SU-DHL-6 (cell line): ENCODE measurements around the gene EPHB1.

Experiments
- H2AFZ ChIP-seq: fragments of 200-600 bp; sonication (generic); 2 replicates; pipeline ENCODE4 v1.6.1; 2014; ENCODE audit warnings: low read depth, mild to moderate bottlenecking, moderate library complexity, mixed read lengths, antibody characterized with exemption, low read length; ENCODE audit not compliant: severe bottlenecking
- H3F3A ChIP-seq: fragments of 200-600 bp; shearing (Covaris generic); 2 replicates; pipeline ENCODE4 v1.6.0; 2016; ENCODE audit warnings: antibody characterized with exemption, mild to moderate bottlenecking; ENCODE audit not compliant: insufficient read depth
- H3K27ac ChIP-seq: fragments of 200-600 bp; sonication (generic); 2 replicates; pipeline ENCODE4 v1.5.1; 2016; ENCODE audit warnings: low read depth, mild to moderate bottlenecking, low read length, moderate library complexity, mixed read lengths
- H3K27me3 ChIP-seq: fragments of 200-600 bp; sonication (generic), shearing (Covaris generic); 2 replicates; pipeline ENCODE4 v1.6.0; 2014; ENCODE audit warnings: mild to moderate bottlenecking, low read length
- H3K36me3 ChIP-seq: fragments of 200-600 bp; sonication (generic); 2 replicates; pipeline ENCODE4 v1.6.1; 2014; ENCODE audit warnings: mild to moderate bottlenecking, low read length, mixed read lengths
- H3K4me2 ChIP-seq: fragments of 300-600, 200-600 bp; shearing (Covaris generic), sonication (generic); 2 replicates; pipeline ENCODE4 v1.6.0; 2014; ENCODE audit warnings: low read length, low read depth, mild to moderate bottlenecking; ENCODE audit not compliant: poor library complexity, severe bottlenecking
- H3K4me3 ChIP-seq: fragments of 200-600 bp; sonication (generic); 2 replicates; pipeline ENCODE4 v1.5.1; 2014; ENCODE audit warnings: antibody characterized with exemption, low read length, mild to moderate bottlenecking, mixed read lengths; ENCODE audit not compliant: insufficient read depth, poor library complexity, severe bottlenecking
- H3K79me2 ChIP-seq: fragments of 200-600 bp; sonication (generic); 2 replicates; pipeline ENCODE4 v1.6.1; 2014; ENCODE audit warnings: mild to moderate bottlenecking, low read length, moderate library complexity; ENCODE audit not compliant: insufficient read depth
- H3K9ac ChIP-seq: fragments of 200-600 bp; sonication (generic); 2 replicates; pipeline ENCODE4 v1.7.0; 2014; ENCODE audit warnings: mild to moderate bottlenecking, low read length
- H3K9me2 ChIP-seq: fragments of 200-600 bp; sonication (generic); replicated peaks from 2 replicates; pipeline ENCODE4 v1.6.1; 2014; ENCODE audit warnings: low read length; ENCODE audit not compliant: insufficient read depth
- H3K9me3 ChIP-seq: fragments of 200-600 bp; sonication (generic); 2 replicates; pipeline ENCODE4 v1.6.1; 2014; ENCODE audit warnings: low read length, mixed read lengths; ENCODE audit not compliant: insufficient read depth
- H4K20me1 ChIP-seq: fragments of 200-600 bp; sonication (generic); 2 replicates; pipeline ENCODE4 v1.6.1; 2014; ENCODE audit warnings: low read depth, mild to moderate bottlenecking, antibody characterized with exemption, low read length, moderate library complexity, mixed read lengths
- CTCF ChIP-seq: fragments of 200-600 bp; sonication (generic); IDR thresholded peaks from one replicate; pipeline ENCODE4 v1.5.1; 2017; ENCODE audit warnings: antibody characterized with exemption, mild to moderate bottlenecking, low read length, moderate library complexity; ENCODE audit not compliant: insufficient read depth, poor library complexity, severe bottlenecking
- EZH2phosphoT487 ChIP-seq: fragments of 200-600 bp; sonication (generic), shearing (Covaris generic); conservative IDR thresholded peaks from 2 replicates; pipeline ENCODE4 v1.6.1; 2018; ENCODE audit warnings: mild to moderate bottlenecking, antibody characterized with exemption, low read length, moderate library complexity, mixed read lengths

Gene EPHB1

GRCh38 chr3:134790065-134790464 lies 5.0 kb upstream of the EPHB1 start:
- Histone ChIP-seq H3K79me2 (no peaks in the 10 kb centered on the region), H3K9me2 (no peaks in the 10 kb centered on the region), H2AFZ (no peak overlapping the region), H3F3A (no peaks in the 10 kb centered on the region), H3K9ac (no peak overlapping the region), H3K27ac (no peak overlapping the region), H3K36me3 (no peaks in the 10 kb centered on the region), H3K4me2 (no peak overlapping the region), H3K9me3 (no peaks in the 10 kb centered on the region), H3K27me3 (no peaks in the 10 kb centered on the region), H4K20me1 (no peaks in the 10 kb centered on the region), H3K4me3 (no peak overlapping the region)
- TF ChIP-seq CTCF (no peak), EZH2phosphoT487 (no peak)

GRCh38 chr3:134791992-134792391 lies 3.1 kb upstream of the EPHB1 start:
- no peaks in the 10 kb centered on the region for H3K79me2 ChIP-seq
- no peaks in the 10 kb centered on the region for H3F3A ChIP-seq
- H3K27ac ChIP-seq, result no peak overlapping the region
- no peaks in the 10 kb centered on the region for H4K20me1 ChIP-seq
- H3K4me3 ChIP-seq, result no peak overlapping the region
- no peaks in the 10 kb centered on the region for H3K36me3 ChIP-seq
- H3K9ac ChIP-seq, result no peak overlapping the region
- H3K4me2 ChIP-seq, result no peak overlapping the region
- H3K9me3 ChIP-seq, result no peaks in the 10 kb centered on the region
- H3K9me2 ChIP-seq, result no peaks in the 10 kb centered on the region
- H3K27me3 ChIP-seq, result no peaks in the 10 kb centered on the region
- no peak for TF ChIP-seq EZH2phosphoT487
- no peak for TF ChIP-seq CTCF
- no peak overlapping the region for H2AFZ ChIP-seq

GRCh38 chr3:134792700-134793099 lies 2.4 kb upstream of the EPHB1 start:
- no peaks in the 10 kb centered on the region for H3K9me2 ChIP-seq
- H3K9me3 ChIP-seq, result no peaks in the 10 kb centered on the region
- H4K20me1 ChIP-seq, result no peaks in the 10 kb centered on the region
- no peaks in the 10 kb centered on the region for H3F3A ChIP-seq
- H3K27ac ChIP-seq, result no peak overlapping the region
- no peak for TF ChIP-seq CTCF
- no peak for TF ChIP-seq EZH2phosphoT487
- H3K4me2 ChIP-seq, result no peak overlapping the region
- no peak overlapping the region for H3K4me3 ChIP-seq
- no peaks in the 10 kb centered on the region for H3K79me2 ChIP-seq
- H3K27me3 ChIP-seq, result no peaks in the 10 kb centered on the region
- no peak overlapping the region for H2AFZ ChIP-seq
- H3K9ac ChIP-seq, result no peak overlapping the region
- H3K36me3 ChIP-seq, result no peaks in the 10 kb centered on the region

- no peaks in the 10 kb centered on the region for H3K9me3 ChIP-seq
- no peaks in the 10 kb centered on the region for H3K9me2 ChIP-seq
- no peaks in the 10 kb centered on the region for H3K36me3 ChIP-seq
- H3K27me3 ChIP-seq, result no peaks in the 10 kb centered on the region
- no peak overlapping the region for H2AFZ ChIP-seq
- no peak overlapping the region for H3K4me2 ChIP-seq
- H3K4me3 ChIP-seq, result no peak overlapping the region
- H3K9ac ChIP-seq, result no peak overlapping the region
- no peaks in the 10 kb centered on the region for H3F3A ChIP-seq
- H3K27ac ChIP-seq, result no peak overlapping the region
- no peaks in the 10 kb centered on the region for H4K20me1 ChIP-seq
- TF ChIP-seq CTCF, result no peak
- no peak for TF ChIP-seq EZH2phosphoT487
- no peaks in the 10 kb centered on the region for H3K79me2 ChIP-seq
Observed at GRCh38 chr3:134793562-134793961, 1.5 kb upstream of the EPHB1 start.
